NCI-H526 (cell line): ENCODE results near the gene USP28.
"Not testable (repeated sequence)": the region's sequence is repeated elsewhere in the genome, so short reads cannot be mapped to it uniquely, and the experiment has no call there.

Source experiments
- DNase-seq, 2 experiments: peaks; one replicate each; lab custom pipeline; 2025; lab: John Stamatoyannopoulos, UW

Gene USP28

GRCh38 chr11:113838005-113838404 is 37.4 kb downstream of the USP28 start:
- DNase-seq, result no peak

GRCh38 chr11:113835306-113835705 is 40.1 kb downstream of the USP28 start:
- DNase-seq, result no peak

- peak; percentile 78 to 84 for DNase-seq
These were observed 42.2 kb downstream of the USP28 start for GRCh38 chr11:113833151-113833550.

- no peak for DNase-seq
These were observed 44.1 kb downstream of the USP28 start for GRCh38 chr11:113831314-113831713.

- DNase-seq, result no peak
These were observed 45.6 kb downstream of the USP28 start for GRCh38 chr11:113829751-113830150.

- DNase-seq, result no peak
These were observed 47.2 kb downstream of the USP28 start for GRCh38 chr11:113828191-113828590.

- DNase-seq, result no peak
These were observed 47.9 kb downstream of the USP28 start for GRCh38 chr11:113827477-113827876.

GRCh38 chr11:113818426-113818825 is 56.9 kb downstream of the USP28 start:
- no peak for DNase-seq

GRCh38 chr11:113817626-113818025 is 57.7 kb downstream of the USP28 start:
- no peak for DNase-seq

- DNase-seq, result no peak
These were observed 58.2 kb downstream of the USP28 start for GRCh38 chr11:113817162-113817561.

- no peak for DNase-seq
These were observed 61.2 kb downstream of the USP28 start for GRCh38 chr11:113814181-113814580.

GRCh38 chr11:113808931-113809330 is 66.4 kb downstream of the USP28 start:
- DNase-seq, result no peak

- DNase-seq, result peak; percentile 66 to 90
These were observed 69.0 kb downstream of the USP28 start for GRCh38 chr11:113806406-113806805.

GRCh38 chr11:113805640-113806039 is 69.7 kb downstream of the USP28 start:
- DNase-seq, result no peak

GRCh38 chr11:113802621-113803020 is 72.8 kb downstream of the USP28 start:
- no peak for DNase-seq

- DNase-seq, result peak; percentile 55 to 89
These were observed 78.6 kb downstream of the USP28 start for GRCh38 chr11:113796663-113797259.

GRCh38 chr11:113789675-113790320 is 85.6 kb downstream of the USP28 start:
- no peak for DNase-seq

GRCh38 chr11:113789016-113789415 is 86.4 kb downstream of the USP28 start:
- not testable (repeated sequence) for DNase-seq

GRCh38 chr11:113782134-113782533 is 93.2 kb downstream of the USP28 start:
- DNase-seq, result peak in 1 of 2 experiments; percentile 19

- no peak for DNase-seq
These were observed 93.7 kb downstream of the USP28 start for GRCh38 chr11:113781682-113782081.

- no peak for DNase-seq
These were observed 95.9 kb downstream of the USP28 start, which contains the start of gene CLDN25 for GRCh38 chr11:113779496-113779895. TSS of gene CLDN25 (plus strand) at chr11:113779796. CDS start at chr11:113779796, 0 bp downstream.

GRCh38 chr11:113778111-113778910 is 97.1 kb downstream of the USP28 start:
- DNase-seq, result peak; percentile 81 to 92

- no peak for DNase-seq
These were observed 101.2 kb downstream of the USP28 start for GRCh38 chr11:113774174-113774503.
